WTC11 (cell line): ENCODE data around the gene CLASP2. TPM values are rescaled to one million over a fixed set of nuclear protein-coding genes. Genes with fewer than 3 reads are reported as not detected.

Experiments used
- ATAC-seq: fragments of 200-7000 bp; cut with Tn5 transposase; 2 replicates; pipeline ENCODE4 v1.10.0; 2021; ENCODE audit warnings: mild to moderate bottlenecking, moderate library complexity
- CTCF ChIA-PET: fragments of 300-600 bp; sonication (Branson Sonifier 250); formaldehyde crosslinking; loops from one replicate; lab custom pipeline; 2021; ENCODE audit warnings: antibody characterized with exemption; lab: Charles Lee
- POLR2A ChIA-PET: fragments of 350-600 bp; sonication (Branson Sonifier 250); formaldehyde crosslinking; loops from one replicate; lab custom pipeline; 2021; ENCODE audit warnings: antibody characterized with exemption; lab: Charles Lee
- DNase-seq: peaks from one replicate; pipeline ENCODE4 v3.0.0; 2021; ENCODE audit warnings: low spot score
- H3K27ac Mint-ChIP-seq: 2 replicates; pipeline ENCODE4 v1.8.0; 2021; ENCODE audit warnings: mixed read lengths
- H3K27me3 Mint-ChIP-seq: 2 replicates; pipeline ENCODE4 v1.8.0; 2021; ENCODE audit warnings: low read depth, mild to moderate bottlenecking, moderate library complexity, mixed read lengths
- H3K36me3 Mint-ChIP-seq: 2 replicates; pipeline ENCODE4 v1.8.0; 2021; ENCODE audit warnings: mixed read lengths
- H3K4me1 Mint-ChIP-seq: 2 replicates; pipeline ENCODE4 v1.8.0; 2022; ENCODE audit warnings: mixed read lengths
- H3K4me3 Mint-ChIP-seq: 2 replicates; pipeline ENCODE4 v1.8.0; 2021; ENCODE audit warnings: mild to moderate bottlenecking, moderate library complexity, mixed read lengths
- H3K9me3 Mint-ChIP-seq: 2 replicates; pipeline ENCODE4 v1.8.0; 2021; ENCODE audit warnings: mixed read lengths
- AR ChIP-seq: fragments of 250-450 bp; sonication (Bioruptor Pico); IDR thresholded peaks from 2 replicates; pipeline ENCODE4 v1.9.0; 2021; ENCODE audit warnings: mild to moderate bottlenecking
- GABPB1 ChIP-seq: sonication (generic); formaldehyde crosslinking; IDR thresholded peaks from 2 replicates; pipeline ENCODE4 v1.8.1; 2023; ENCODE audit warnings: mild to moderate bottlenecking, missing genetic modification reagents
- IRF2 ChIP-seq: sonication (generic); formaldehyde crosslinking; IDR thresholded peaks from 2 replicates; pipeline ENCODE4 v1.8.0; 2022; ENCODE audit warnings: low read depth, missing genetic modification reagents, borderline replicate concordance
- NR2C2 ChIP-seq: sonication (generic); formaldehyde crosslinking; IDR thresholded peaks from 2 replicates; pipeline ENCODE4 v1.8.0; 2022; ENCODE audit warnings: mild to moderate bottlenecking, missing genetic modification reagents
- NR3C1 ChIP-seq: sonication (generic); formaldehyde crosslinking; conservative IDR thresholded peaks from 2 replicates; pipeline ENCODE4 v1.8.1; 2023; ENCODE audit warnings: low read depth, mild to moderate bottlenecking, missing genetic modification reagents
- SP1 ChIP-seq: sonication (generic); formaldehyde crosslinking; conservative IDR thresholded peaks from 2 replicates; pipeline ENCODE4 v1.8.1; 2022; ENCODE audit warnings: missing genetic modification reagents
- USF1 ChIP-seq: sonication (generic); formaldehyde crosslinking; IDR thresholded peaks from 2 replicates; pipeline ENCODE4 v1.8.0; 2022; ENCODE audit warnings: mild to moderate bottlenecking, missing genetic modification reagents
- ZBTB21 ChIP-seq: sonication (generic); formaldehyde crosslinking; IDR thresholded peaks from 2 replicates; pipeline ENCODE4 v1.8.1; 2023; ENCODE audit warnings: mild to moderate bottlenecking, missing genetic modification reagents, borderline replicate concordance
- ZNF263 ChIP-seq: sonication (generic); formaldehyde crosslinking; IDR thresholded peaks from 2 replicates; pipeline ENCODE4 v1.8.1; 2022; ENCODE audit warnings: low read depth, mild to moderate bottlenecking, moderate library complexity, missing genetic modification reagents
- total RNA-seq: library from RNA; stranded (reverse); gene quantifications from 3 replicates; pipeline ENCODE4 v1.2.3, GENCODE V29; 2021
- TF ChIP-seq, protein P1 (sequence below): fragments of 200-600 bp; IDR thresholded peaks from 2 replicates; pipeline ENCODE4 v1.8.0; 2022; ENCODE audit warnings: antibody characterized with exemption
- TF ChIP-seq, protein P2 (sequence below): sonication (generic); formaldehyde crosslinking; IDR thresholded peaks from 2 replicates; pipeline ENCODE4 v1.8.1; 2023; ENCODE audit warnings: mild to moderate bottlenecking, missing genetic modification reagents, moderate library complexity
- TF ChIP-seq, protein P3 (sequence below): sonication (generic); formaldehyde crosslinking; IDR thresholded peaks from 2 replicates; pipeline ENCODE4 v1.8.0; 2022; ENCODE audit warnings: mild to moderate bottlenecking, missing genetic modification reagents
- TF ChIP-seq, protein P4 (sequence below): sonication (generic); formaldehyde crosslinking; IDR thresholded peaks from 2 replicates; pipeline ENCODE4 v1.8.0; 2022; ENCODE audit warnings: mild to moderate bottlenecking, missing genetic modification reagents

Gene CLASP2
- total RNA-seq, 1 experiment from 2014 or later, result 56.7 TPM

GRCh38 chr3:33474896-33475295 is 243.2 kb downstream of the CLASP2 start:
- no peak for TF ChIP-seq AR (CRISPR knock-in tag)
- TF ChIP-seq IRF2 (CRISPR knock-in tag), result no peak
- TF ChIP-seq, protein P1, sequence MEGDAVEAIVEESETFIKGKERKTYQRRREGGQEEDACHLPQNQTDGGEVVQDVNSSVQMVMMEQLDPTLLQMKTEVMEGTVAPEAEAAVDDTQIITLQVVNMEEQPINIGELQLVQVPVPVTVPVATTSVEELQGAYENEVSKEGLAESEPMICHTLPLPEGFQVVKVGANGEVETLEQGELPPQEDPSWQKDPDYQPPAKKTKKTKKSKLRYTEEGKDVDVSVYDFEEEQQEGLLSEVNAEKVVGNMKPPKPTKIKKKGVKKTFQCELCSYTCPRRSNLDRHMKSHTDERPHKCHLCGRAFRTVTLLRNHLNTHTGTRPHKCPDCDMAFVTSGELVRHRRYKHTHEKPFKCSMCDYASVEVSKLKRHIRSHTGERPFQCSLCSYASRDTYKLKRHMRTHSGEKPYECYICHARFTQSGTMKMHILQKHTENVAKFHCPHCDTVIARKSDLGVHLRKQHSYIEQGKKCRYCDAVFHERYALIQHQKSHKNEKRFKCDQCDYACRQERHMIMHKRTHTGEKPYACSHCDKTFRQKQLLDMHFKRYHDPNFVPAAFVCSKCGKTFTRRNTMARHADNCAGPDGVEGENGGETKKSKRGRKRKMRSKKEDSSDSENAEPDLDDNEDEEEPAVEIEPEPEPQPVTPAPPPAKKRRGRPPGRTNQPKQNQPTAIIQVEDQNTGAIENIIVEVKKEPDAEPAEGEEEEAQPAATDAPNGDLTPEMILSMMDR, result no peak
- TF ChIP-seq SP1 (CRISPR knock-in tag), result no peak
- TF ChIP-seq, protein P2, sequence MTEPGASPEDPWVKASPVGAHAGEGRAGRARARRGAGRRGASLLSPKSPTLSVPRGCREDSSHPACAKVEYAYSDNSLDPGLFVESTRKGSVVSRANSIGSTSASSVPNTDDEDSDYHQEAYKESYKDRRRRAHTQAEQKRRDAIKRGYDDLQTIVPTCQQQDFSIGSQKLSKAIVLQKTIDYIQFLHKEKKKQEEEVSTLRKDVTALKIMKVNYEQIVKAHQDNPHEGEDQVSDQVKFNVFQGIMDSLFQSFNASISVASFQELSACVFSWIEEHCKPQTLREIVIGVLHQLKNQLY (CRISPR knock-in tag), result no peak
- TF ChIP-seq, protein P3, sequence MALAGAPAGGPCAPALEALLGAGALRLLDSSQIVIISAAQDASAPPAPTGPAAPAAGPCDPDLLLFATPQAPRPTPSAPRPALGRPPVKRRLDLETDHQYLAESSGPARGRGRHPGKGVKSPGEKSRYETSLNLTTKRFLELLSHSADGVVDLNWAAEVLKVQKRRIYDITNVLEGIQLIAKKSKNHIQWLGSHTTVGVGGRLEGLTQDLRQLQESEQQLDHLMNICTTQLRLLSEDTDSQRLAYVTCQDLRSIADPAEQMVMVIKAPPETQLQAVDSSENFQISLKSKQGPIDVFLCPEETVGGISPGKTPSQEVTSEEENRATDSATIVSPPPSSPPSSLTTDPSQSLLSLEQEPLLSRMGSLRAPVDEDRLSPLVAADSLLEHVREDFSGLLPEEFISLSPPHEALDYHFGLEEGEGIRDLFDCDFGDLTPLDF, result no peak
- TF ChIP-seq GABPB1 (CRISPR knock-in tag), result no peak
- no peak for TF ChIP-seq ZNF263 (CRISPR knock-in tag)
- no peak for TF ChIP-seq ZBTB21
- no peak for TF ChIP-seq USF1
- Mint-ChIP-seq H3K36me3 (peaks cover 5% of the 10 kb centered on the region), H3K9me3 (peaks cover 17% of the 10 kb centered on the region), H3K4me3 (no peak overlapping the region), H3K4me1 (peaks cover 3% of the 10 kb centered on the region; the same call in 1 of the 2 replicates), H3K27me3 (no peaks in the 10 kb centered on the region), H3K27ac (no peak overlapping the region)
- CTCF ChIA-PET, result interaction anchor here (0.6 kb wide), 1 partner anchor 37 kb away, joined by 3 read pairs; no protein-coding TSS in a partner anchor
- no peak for DNase-seq
- no peak for ATAC-seq
- POLR2A ChIA-PET, result interaction anchor here (0.7 kb wide), 1 partner anchor 21 kb away, joined by 4 read pairs; no protein-coding TSS in a partner anchor

GRCh38 chr3:33473813-33474212 is 244.2 kb downstream of the CLASP2 start:
- H3K4me3 Mint-ChIP-seq, result no peak overlapping the region
- no peak overlapping the region for H3K27ac Mint-ChIP-seq
- H3K36me3 Mint-ChIP-seq, result peaks cover under 1% of the 10 kb centered on the region; the same call in 1 of the 2 replicates
- no peaks in the 10 kb centered on the region for H3K27me3 Mint-ChIP-seq
- CTCF ChIA-PET, result interaction anchor here (0.7 kb wide), 1 partner anchor 36 kb away, joined by 4 read pairs; no protein-coding TSS in a partner anchor
- DNase-seq, result no peak
- POLR2A ChIA-PET, result no interaction called here
- ATAC-seq, result no peak
- TF ChIP-seq, protein P4, sequence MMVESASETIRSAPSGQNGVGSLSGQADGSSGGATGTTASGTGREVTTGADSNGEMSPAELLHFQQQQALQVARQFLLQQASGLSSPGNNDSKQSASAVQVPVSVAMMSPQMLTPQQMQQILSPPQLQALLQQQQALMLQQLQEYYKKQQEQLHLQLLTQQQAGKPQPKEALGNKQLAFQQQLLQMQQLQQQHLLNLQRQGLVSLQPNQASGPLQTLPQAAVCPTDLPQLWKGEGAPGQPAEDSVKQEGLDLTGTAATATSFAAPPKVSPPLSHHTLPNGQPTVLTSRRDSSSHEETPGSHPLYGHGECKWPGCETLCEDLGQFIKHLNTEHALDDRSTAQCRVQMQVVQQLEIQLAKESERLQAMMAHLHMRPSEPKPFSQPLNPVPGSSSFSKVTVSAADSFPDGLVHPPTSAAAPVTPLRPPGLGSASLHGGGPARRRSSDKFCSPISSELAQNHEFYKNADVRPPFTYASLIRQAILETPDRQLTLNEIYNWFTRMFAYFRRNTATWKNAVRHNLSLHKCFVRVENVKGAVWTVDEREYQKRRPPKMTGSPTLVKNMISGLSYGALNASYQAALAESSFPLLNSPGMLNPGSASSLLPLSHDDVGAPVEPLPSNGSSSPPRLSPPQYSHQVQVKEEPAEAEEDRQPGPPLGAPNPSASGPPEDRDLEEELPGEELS, result no peak
- TF ChIP-seq NR2C2 (CRISPR knock-in tag), result no peak
- no peak for TF ChIP-seq NR3C1
- H3K4me1 Mint-ChIP-seq, result peaks cover 3% of the 10 kb centered on the region; the same call in 1 of the 2 replicates
- H3K9me3 Mint-ChIP-seq, result peaks cover 7% of the 10 kb centered on the region
